Astrocyte (in vitro differentiated cells and primary cell): Measurements from ENCODE around the gene BLOC1S4. TPM values are rescaled to one million over a fixed set of nuclear protein-coding genes. Genes with fewer than 3 reads are reported as not detected.

ENCODE experiments used
- DNase-seq: peaks from one replicate; pipeline ENCODE4 v3.0.0-alpha.2; 2010; ENCODE audit warnings: low read depth
- FAIRE-seq: peaks from 2 replicates; lab custom pipeline; 2011; peaks lifted over from hg19 to GRCh38; lab: Jason Lieb, UNC
- H2AFZ ChIP-seq: 2 replicates; pipeline ENCODE4 v1.6.0; 2012; ENCODE audit warnings: low read depth, low read length, inconsistent platforms
- H3K27ac ChIP-seq: 2 replicates; pipeline ENCODE4 v1.5.1; 2011; ENCODE audit warnings: low read depth, low read length, inconsistent platforms
- H3K27me3 ChIP-seq: 2 replicates; pipeline ENCODE4 v1.6.0; 2011; ENCODE audit warnings: low read length, inconsistent platforms; ENCODE audit not compliant: insufficient read depth
- H3K36me3 ChIP-seq: 2 replicates; pipeline ENCODE4 v1.5.1; 2011; ENCODE audit warnings: low read length, inconsistent platforms; ENCODE audit not compliant: insufficient read depth
- H3K4me1 ChIP-seq: 2 replicates; pipeline ENCODE4 v1.5.1; 2011; ENCODE audit warnings: low read length, inconsistent platforms; ENCODE audit not compliant: insufficient read depth
- H3K4me2 ChIP-seq: 2 replicates; pipeline ENCODE4 v1.6.0; 2012; ENCODE audit warnings: low read length, inconsistent platforms
- H3K4me3 ChIP-seq: 2 replicates; pipeline ENCODE4 v1.5.1; 2011; ENCODE audit warnings: low read depth, mild to moderate bottlenecking, low read length, inconsistent platforms; ENCODE audit not compliant: insufficient read depth
- H3K79me2 ChIP-seq: 2 replicates; pipeline ENCODE4 v1.6.0; 2012; ENCODE audit warnings: mild to moderate bottlenecking, low read length, inconsistent platforms; ENCODE audit not compliant: insufficient read depth
- H3K9ac ChIP-seq: 2 replicates; pipeline ENCODE4 v1.6.0; 2012; ENCODE audit warnings: mild to moderate bottlenecking, low read length, inconsistent platforms
- H3K9me3 ChIP-seq: 2 replicates; pipeline ENCODE4 v1.5.1; 2012; ENCODE audit warnings: low read depth, mild to moderate bottlenecking, low read length, inconsistent platforms; ENCODE audit not compliant: insufficient read depth
- H4K20me1 ChIP-seq: 2 replicates; pipeline ENCODE4 v1.6.0; 2012; ENCODE audit warnings: low read length, inconsistent platforms; ENCODE audit not compliant: insufficient read depth
- H3K27ac Mint-ChIP-seq: one replicate; pipeline ENCODE4 v1.8.0; 2021; ENCODE audit warnings: mild to moderate bottlenecking, mixed read lengths; ENCODE audit not compliant: unreplicated experiment
- H3K27me3 Mint-ChIP-seq: one replicate; pipeline ENCODE4 v1.8.0; 2021; ENCODE audit warnings: low read depth, mixed read lengths; ENCODE audit not compliant: unreplicated experiment
- H3K36me3 Mint-ChIP-seq: one replicate; pipeline ENCODE4 v1.8.0; 2021; ENCODE audit warnings: low read depth, mixed read lengths; ENCODE audit not compliant: unreplicated experiment
- H3K4me1 Mint-ChIP-seq: one replicate; pipeline ENCODE4 v1.8.0; 2021; ENCODE audit warnings: low read depth, mixed read lengths; ENCODE audit not compliant: unreplicated experiment
- H3K4me3 Mint-ChIP-seq: one replicate; pipeline ENCODE4 v1.8.0; 2021; ENCODE audit warnings: mild to moderate bottlenecking, moderate library complexity, mixed read lengths; ENCODE audit not compliant: unreplicated experiment
- H3K9me3 Mint-ChIP-seq: one replicate; pipeline ENCODE4 v1.8.0; 2021; ENCODE audit warnings: mild to moderate bottlenecking, mixed read lengths; ENCODE audit not compliant: unreplicated experiment
- EZH2 ChIP-seq: IDR thresholded peaks from 2 replicates; pipeline ENCODE4 v1.6.1; 2012; ENCODE audit warnings: mild to moderate bottlenecking, low read length, inconsistent platforms; ENCODE audit not compliant: insufficient read depth
- total RNA-seq: library from RNA; stranded (reverse); gene quantifications from 2 replicates; pipeline ENCODE4 v1.2.1, GENCODE V29; 2021
- TF ChIP-seq, protein P1 (sequence below): IDR thresholded peaks from 2 replicates; pipeline ENCODE4 v1.5.1; 2011; ENCODE audit warnings: low read depth, mild to moderate bottlenecking, inconsistent platforms, low read length, moderate library complexity; ENCODE audit not compliant: insufficient read depth

BLOC1S4 gene
- total RNA-seq, 1 donor from 2014 or later: 20.9 TPM

DNA sequence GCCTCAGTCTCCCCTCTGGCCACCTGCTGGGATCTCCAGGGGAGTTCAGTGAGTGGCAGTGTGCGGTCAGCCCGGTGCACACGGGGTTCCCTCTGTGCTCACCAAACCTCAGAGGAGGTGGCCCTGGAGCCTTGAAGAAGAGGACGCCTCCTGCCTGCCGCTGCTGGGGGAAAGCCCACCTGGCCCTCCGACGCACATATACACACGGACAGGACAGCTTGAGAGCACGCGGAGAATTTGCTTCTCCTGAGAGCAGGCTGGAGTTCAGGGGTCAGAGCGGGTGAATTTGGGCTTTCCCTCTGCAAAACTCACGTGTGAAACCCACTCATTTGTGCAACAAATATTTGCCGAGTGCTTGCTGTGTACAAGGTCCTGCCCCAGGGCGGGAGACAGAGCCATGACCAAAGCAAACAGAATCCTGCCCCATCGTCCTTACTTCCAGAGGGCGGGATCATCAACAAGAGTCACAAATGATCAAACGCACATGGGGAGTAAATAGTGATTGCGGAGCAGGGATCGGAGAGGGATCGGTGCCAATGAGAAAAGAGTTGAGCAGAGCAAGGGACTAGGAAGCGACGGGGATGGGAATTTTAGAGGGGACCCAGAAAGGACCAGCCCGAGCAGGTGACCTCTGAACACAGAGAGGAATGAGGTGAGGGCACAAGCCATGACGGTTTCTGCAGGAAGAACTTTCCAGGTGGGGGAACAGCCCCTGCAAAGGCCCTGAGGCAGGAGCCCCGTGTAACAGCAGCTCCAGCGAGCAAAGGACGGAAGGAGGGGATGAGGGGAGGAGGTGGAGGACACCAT, 17.6 kb downstream of the BLOC1S4 start:
- Histone ChIP-seq H3K79me2 (no peaks in the 10 kb centered on the region), H3K9ac (peak overlapping the region; percentile 53), H3K27me3 (no peaks in the 10 kb centered on the region), H3K4me1 (peaks cover 10% of the 10 kb centered on the region), H4K20me1 (no peaks in the 10 kb centered on the region), H2AFZ (peak overlapping the region; percentile 53), H3K36me3 (no peaks in the 10 kb centered on the region), H3K4me2 (no peak overlapping the region), H3K4me3 (no peak overlapping the region), H3K9me3 (no peaks in the 10 kb centered on the region), H3K27ac (no peak overlapping the region)
- peaks cover 2% of the 10 kb centered on the region for H3K9me3 Mint-ChIP-seq
- H3K27ac Mint-ChIP-seq: peak overlapping the region; percentile 78
- FAIRE-seq: no peak
- peaks cover 3% of the 10 kb centered on the region for H3K4me1 Mint-ChIP-seq
- H3K4me3 Mint-ChIP-seq: no peak overlapping the region
- H3K36me3 Mint-ChIP-seq: no peaks in the 10 kb centered on the region
- DNase-seq: no peak
- H3K27me3 Mint-ChIP-seq: peaks cover 4% of the 10 kb centered on the region
- TF ChIP-seq, protein P1, sequence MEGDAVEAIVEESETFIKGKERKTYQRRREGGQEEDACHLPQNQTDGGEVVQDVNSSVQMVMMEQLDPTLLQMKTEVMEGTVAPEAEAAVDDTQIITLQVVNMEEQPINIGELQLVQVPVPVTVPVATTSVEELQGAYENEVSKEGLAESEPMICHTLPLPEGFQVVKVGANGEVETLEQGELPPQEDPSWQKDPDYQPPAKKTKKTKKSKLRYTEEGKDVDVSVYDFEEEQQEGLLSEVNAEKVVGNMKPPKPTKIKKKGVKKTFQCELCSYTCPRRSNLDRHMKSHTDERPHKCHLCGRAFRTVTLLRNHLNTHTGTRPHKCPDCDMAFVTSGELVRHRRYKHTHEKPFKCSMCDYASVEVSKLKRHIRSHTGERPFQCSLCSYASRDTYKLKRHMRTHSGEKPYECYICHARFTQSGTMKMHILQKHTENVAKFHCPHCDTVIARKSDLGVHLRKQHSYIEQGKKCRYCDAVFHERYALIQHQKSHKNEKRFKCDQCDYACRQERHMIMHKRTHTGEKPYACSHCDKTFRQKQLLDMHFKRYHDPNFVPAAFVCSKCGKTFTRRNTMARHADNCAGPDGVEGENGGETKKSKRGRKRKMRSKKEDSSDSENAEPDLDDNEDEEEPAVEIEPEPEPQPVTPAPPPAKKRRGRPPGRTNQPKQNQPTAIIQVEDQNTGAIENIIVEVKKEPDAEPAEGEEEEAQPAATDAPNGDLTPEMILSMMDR: no peak
- no peak for TF ChIP-seq EZH2

DNA sequence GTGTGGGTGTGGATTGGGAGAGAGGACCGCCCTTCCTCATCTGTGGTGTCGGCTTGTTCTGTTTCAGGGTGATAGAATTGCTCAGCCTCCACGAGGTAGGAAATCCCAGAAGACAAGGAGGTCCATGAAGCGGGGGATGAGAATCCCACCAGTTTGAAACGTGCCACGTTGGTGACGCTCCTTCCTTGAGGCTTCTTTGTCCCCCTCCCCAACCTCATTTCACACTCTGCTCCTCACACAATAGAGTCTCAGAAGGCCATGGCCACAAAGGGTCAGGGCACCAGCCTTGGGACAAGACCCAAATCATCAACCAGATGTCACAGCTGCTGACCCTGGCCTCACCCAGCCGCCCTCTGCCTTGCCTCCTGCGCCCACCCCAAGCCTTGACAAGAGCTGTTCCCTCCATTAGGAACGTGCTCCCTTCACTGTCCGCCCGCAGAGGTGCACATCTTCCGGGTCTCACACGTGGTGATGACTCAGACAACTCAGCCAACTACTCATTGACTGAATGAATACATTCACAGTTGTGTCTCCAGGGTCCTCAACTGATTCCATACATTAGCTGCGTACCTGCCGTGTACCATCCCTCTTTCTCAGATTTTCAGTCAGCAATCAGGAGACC, 18.3 kb downstream of the BLOC1S4 start:
- peaks cover 2% of the 10 kb centered on the region for H3K9me3 Mint-ChIP-seq
- peaks cover 10% of the 10 kb centered on the region for H3K4me1 ChIP-seq
- H3K4me1 Mint-ChIP-seq: peaks cover 3% of the 10 kb centered on the region
- H3K27ac Mint-ChIP-seq: peak overlapping the region; percentile 20
- H3K36me3 ChIP-seq: no peaks in the 10 kb centered on the region
- no peaks in the 10 kb centered on the region for H3K36me3 Mint-ChIP-seq
- TF ChIP-seq, protein P1: no peak
- TF ChIP-seq EZH2: no peak
- no peaks in the 10 kb centered on the region for H3K9me3 ChIP-seq
- no peaks in the 10 kb centered on the region for H3K27me3 ChIP-seq
- H3K27ac ChIP-seq: no peak overlapping the region
- H3K9ac ChIP-seq: no peak overlapping the region
- H3K79me2 ChIP-seq: no peaks in the 10 kb centered on the region
- H3K4me3 Mint-ChIP-seq: no peak overlapping the region
- no peak for DNase-seq
- no peak overlapping the region for H2AFZ ChIP-seq
- H3K27me3 Mint-ChIP-seq: peaks cover 4% of the 10 kb centered on the region
- no peaks in the 10 kb centered on the region for H4K20me1 ChIP-seq
- no peak for FAIRE-seq
- no peak overlapping the region for H3K4me2 ChIP-seq
- no peak overlapping the region for H3K4me3 ChIP-seq
